Activated naive CD8-positive, alpha-beta T cell treated with anti-CD3 and anti-CD28 coated beads, Interleukin-2, amount 50 U/mL, for 16 hours (primary cell): ENCODE data around the gene RBM4.

Experiments
- DNase-seq: peaks from one replicate; pipeline ENCODE4 v3.0.0-alpha.2; 2020; ENCODE audit warnings: low read depth, low spot score

Gene RBM4

DNA sequence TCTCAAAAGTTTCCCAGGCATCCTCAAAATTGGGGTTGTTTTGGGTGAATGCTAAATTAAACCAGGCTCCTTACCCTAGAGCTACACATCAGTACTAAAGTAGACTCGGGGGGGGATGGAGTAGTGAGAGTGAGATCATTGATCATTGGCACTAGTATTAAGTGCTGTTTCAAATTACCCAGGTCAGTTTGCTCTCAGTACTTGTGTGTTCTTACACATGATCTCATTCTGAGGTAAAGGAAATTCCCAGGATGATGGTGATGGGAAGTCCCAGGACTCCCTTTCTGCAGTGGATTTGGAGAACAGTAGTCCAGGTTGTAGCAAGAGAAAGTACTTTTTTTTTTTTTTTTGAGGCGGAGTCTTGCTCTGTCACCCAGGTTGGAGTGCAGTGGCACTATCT, 12.5 kb downstream of the RBM4 start:
- no peak for DNase-seq

DNA sequence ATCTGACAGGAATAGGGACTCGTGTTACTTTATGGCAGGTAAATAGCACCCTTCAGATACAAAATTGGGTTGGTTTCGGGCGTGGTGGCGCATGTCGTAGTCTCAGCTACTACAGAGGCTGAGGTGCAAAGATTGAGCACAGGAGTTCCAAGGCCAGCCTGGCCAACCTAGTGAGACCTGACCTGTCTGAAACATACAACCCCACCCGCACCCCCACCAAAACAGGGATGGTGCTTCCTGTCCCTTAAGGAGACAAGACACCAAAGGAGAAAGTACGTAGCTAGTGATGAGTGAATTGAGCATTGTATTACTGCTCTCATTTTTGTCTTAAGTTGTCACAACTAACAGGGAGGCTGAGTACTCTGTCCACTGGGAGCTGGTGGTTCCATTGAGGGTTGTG, 14.1 kb downstream of the RBM4 start:
- no peak for DNase-seq

DNA sequence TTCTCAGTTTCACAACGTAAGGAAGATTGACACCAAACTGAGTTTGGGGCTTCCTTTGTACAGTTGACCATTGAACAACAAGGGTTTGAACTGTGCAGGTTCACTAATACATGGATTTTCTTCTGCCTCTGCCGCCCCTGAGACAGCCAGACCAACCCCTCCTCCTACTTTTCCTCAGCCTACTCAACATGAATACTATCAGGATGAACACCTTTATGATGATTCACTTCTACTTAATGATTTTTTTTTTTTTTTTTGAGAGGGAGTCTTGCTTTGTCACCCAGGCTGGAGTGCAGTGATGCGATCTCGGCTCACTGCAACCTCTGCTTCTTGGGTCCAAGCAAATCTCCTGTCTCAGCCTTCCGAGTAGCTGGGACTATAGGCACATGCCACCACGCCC, 14.6 kb downstream of the RBM4 start:
- DNase-seq: no peak

DNA sequence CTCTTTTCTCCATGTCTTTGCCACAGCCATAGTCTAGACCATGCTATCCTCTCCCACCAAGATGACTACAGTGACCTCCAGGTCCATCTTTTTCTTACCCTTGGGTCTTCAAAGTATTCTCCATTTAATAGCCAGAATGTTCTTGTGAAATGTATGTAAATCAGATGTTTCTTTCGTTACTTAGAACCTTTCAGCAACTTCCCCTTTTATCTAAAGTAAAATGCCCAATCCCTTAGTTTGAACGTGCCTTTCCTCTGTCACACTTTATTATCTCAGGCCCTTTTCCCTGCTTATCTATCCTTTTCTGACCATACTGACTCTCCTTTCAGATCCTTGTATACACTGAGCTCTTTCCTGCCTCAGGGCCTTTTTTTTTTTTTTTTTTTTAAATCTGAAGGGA, 21.3 kb downstream of the RBM4 start:
- no peak for DNase-seq

DNA sequence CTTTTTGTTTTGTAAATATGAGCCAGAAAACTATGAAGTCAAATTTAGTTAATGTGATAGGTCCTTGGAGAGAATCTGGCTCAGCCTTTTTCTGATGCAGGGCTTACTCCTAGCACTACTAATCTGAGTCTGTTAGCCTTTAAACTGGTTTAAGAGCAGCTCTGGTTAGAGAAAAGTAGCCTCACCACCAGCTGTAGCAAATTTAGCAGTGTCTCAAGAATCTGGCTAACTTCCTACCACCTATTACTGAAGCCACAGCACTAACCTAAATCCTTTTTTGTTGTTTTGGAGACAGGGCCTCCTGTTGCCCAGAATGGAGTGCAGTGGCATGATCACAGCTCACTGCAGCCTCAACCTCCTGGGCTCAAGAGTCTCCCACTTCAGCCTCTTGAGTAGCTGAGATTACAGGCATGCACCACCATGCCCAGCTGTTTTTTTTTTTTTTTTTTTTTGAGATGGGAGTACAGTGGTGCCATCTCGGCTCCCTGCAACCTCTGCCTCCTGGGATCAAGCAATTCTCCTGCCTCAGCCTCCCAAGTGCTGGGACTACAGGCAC, 25.3 kb downstream of the RBM4 start:
- DNase-seq: no peak

DNA sequence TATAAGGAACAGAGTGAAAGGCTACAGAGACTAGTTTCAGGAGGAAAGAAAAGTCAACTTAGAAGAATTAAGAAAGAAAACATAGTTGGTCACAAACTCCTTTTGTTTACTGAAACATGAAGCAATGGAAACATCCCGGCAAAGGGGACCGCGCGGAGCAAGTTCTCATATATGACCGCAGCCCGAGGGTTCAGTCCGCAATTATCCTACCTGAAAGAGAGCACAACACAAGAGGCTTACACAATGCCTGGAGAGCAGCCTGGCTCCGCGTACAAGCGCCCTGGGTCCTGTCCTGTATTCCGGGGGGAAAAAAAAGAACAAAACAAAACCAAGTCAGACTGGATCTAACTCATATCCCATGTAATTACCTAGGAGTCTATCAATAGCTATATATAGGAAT, 26.9 kb downstream of the RBM4 start:
- DNase-seq: no peak

DNA sequence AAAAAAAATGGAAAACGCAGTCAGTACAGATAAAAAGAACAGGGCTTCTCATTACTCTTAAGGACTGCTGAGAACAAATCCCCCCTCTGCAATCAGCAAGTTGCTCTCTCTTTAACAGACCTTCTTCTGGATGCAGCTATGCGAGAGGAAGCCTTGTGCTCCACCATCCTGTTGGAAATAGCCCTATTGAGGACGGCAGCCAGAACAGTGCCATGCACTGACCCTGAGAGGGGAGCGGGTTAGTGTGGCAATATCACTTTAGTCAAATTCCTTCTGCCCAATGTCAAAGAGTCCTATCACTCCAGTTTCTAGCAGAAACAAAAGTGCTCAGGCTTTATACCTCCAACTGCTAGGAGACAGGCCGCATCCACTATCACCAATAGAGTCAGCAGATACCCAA, 32.3 kb downstream of the RBM4 start:
- no peak for DNase-seq

DNA sequence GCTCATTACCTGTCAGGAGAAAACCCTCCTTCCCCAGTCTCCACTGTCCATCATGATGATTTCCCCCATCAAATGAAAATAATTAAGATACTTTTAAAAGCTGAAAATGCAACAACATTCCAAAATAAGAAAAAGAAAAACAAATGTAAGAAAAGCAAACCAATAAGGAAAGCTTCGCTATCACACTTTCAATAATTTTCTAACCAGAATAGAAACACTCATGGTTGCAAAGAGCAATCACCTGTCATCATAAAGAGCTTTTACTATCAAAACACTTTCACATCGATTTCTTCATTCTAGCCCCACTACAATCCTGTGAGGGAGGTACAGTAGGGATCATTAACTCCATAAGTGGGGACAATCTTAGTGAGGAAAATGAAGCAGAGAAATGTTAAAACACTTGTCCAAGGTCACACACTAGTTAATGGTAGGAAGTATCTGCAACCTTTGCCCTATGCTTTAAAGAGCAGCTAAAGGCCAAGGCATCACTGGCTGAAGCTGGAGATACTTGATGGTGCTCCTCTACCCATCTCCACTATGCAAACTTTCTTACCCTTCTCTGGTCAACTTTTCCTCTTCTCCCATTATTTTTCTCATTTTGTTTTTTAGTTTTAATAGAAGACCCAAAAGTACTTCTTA, 36.6 kb downstream of the RBM4 start:
- DNase-seq: no peak

DNA sequence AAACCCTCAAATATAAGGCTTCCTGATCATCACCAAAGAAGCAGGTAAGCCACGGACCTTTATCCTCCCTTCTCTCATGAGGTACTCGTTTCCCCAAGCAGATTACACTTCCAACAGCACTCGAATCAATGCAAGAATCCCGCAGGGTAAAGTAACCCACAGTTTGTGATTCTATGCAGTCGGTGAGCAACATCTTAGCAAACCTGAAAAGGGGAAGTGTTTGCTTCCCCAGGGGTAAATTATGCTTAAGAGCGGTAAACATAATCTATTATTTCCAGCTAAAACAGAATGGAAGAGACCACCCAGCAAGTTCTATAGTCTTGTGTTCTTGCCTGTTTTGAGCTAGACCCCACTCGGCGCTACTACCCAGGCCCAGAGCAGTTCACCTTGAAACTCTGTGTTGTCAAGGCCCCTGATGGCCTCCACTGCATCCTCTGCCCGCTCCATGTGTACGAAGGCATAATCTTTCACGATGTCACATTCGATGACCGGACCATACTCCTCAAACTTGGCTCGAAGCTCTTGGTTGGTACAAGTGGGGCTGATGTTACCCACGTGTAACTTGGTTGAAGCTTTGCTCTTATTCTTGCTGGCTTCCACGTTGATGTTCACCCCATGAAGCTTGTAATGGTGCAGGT, 37.9 kb downstream of the RBM4 start:
- DNase-seq: no peak

DNA sequence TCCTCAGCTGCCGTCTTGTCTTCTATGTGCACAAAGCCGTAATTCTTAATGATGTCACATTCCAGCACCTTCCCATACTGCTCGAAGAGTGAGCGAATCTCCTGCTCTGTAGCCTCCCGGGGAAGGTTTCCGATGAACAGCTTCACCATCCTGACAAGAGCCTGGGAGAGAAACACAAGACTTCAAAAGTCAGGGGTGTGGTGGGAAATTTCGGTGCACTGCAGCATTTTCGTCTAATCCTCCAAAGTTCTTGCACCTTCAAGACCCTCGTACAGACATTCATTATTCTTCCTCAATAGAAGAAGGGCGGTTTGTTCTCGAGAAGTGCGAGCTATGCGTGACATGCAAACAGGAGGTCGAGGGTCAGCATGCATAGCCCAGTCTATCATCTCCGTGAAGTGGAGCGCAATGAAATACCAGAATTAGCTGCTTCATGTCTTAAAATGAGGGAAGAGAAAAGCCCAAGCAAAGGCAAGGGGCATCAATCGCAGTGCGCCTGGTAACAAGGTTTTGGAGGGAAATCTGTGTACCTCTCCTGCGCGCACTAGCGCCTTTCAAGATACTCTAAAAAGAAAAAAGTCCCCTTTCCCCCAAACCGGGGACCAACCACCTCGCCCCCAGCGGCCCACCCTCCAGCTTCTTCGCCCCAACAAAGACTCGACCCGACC, 38.6 kb downstream of the RBM4 start:
- no peak for DNase-seq

DNA sequence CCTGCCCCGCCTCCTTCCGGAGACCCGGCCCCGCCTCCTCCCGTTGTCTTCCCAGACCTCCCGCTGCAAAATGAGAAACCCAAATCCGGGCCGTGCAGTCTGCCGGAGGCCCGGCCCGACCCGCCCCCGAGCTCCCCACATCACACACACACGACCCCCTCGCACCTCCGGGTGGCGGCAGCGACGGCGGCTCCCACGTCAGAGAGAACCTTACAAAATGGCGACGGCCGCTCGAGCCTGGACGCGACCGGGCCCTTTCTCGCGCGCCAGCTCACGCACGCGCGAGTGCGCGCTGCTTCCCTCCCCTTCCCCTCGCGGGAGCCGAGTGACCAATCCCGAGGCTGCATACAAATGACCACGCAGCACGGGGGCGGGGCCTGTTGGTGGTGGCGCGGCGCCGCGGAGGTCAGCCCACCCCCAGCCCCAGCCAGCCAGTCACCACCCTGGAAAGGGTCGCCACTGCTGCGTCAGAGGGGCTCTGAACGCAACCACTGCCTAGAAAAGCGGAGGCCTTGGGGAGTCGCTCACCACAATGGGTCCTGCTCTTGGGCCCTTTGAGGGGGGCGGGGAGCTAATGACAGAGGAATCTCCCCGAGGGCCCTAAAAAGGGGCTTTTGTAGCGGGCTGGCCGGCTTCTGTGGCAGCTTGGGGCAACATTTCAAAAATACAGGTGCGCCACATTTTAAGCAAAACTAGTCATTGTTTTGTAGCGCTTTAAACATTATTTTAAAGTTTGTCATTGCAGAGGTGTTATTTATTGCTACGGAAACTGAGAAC, 39.3 kb downstream of the RBM4 start, which contains the start of gene RBM4B:
TSS of gene RBM4B (minus strand) at position 289 of the 777 bp plus-strand sequence. CDS start 808 bp downstream, outside the sequence.
- peak; percentile 91 for DNase-seq

DNA sequence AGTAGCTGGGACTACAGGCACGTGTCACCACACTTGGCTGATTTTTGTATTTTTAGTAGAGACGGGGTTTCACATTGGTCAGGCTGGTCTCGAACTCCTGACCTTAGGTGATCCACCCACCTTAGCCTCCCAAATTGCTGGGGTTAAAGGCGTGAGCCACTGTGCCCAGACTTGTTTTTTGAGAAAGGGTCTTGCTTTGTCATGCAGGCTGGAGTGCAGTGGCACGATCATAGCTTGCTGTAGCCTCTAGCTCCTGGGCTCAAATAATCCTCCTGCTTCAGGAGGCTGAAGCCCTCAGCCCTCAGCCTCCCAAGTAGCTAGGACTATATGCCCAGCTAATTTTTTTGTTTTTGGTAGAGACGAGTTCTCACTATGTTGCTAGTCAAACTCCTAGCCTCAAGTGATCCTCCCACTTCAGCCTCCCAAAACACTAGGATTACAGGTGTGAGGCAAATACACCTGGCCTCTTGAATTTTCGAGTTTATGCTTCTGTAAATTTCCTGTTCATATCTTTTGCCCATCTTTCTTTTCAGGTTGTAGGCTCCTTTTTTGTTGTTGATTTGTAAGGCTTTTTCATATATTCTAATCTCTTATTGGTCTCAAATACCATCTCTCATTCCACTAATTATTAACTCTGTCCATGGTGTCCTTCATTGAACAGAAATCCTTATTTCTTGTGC, 42.6 kb downstream of the RBM4 start:
- no peak for DNase-seq

DNA sequence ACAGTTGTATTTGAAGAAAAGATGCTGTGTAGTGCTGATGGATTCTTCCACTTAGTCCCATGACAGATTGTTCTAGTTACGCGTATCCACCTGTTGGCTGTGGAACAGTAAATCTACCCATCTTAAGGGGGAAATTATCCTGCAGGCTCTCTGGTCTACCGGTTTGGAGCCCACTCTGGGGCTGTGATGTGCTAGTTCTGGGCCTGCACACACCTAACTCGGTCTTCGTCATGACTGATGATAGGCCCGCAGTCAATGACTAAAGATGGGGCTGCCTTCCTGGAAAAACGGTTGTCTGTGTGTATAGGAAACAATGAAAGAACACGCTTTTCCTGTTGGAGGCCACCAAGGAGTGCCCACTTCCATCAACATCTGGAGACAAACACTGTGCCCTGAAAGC, 45.4 kb downstream of the RBM4 start:
- no peak for DNase-seq

DNA sequence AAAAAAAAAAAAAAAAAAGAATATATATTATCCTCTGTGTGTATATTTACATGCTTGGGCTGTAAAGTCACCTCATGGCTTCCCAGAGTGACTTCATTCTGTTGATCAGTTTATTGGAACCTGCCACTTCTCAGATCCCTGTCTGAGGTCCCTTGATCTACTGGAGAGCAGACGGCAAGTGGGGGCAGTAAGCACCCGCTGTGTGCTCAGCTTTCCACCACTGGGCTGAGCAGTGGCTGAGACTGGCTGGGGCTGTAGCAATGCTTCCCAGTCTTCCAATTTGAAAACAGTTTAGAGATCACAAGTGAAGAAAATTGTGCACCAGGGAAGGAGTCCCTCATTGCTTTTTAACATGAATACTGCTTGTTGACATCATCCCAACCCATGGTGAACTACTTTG, 46.1 kb downstream of the RBM4 start:
- DNase-seq: no peak

DNA sequence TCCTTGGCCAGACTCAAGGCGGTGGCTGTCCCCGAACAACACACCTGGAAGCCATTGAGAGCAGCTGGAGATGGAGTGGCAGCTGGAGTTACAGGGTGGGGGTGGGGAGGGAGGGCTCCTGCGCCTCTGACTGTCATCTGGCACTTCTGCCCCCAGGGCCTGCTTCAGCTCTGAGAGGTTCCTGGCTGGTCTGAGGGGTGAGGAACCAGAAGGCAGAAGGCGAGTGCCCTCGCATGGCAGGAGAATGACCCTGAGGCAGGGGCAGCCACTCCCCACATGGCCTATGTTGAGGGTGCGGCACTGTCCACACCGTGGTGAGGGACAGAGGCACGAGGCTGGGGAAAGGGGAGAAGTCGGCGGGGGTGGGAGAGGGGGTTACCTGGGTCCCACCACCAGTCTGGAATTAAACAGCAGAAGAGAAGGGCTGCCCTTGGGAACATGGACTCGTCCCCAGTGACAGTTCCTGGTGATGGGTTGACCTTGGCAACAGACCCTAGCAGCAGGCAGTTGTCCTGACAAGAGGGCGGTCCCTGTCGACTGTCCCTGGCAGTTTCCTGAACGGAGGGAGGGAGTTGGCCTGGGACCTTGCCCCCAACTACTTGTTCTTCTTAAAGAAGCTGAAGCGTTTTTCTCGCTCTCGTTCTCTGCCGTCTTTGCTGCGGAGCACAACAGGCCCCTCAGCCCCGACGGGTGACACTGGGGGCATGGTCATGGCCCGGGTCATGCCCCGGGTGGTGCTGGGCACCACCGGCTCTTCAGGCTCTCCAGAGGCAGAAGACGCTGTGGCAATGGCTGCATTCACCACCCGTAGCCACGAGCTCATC, 47.0 kb downstream of the RBM4 start:
- no peak for DNase-seq

DNA sequence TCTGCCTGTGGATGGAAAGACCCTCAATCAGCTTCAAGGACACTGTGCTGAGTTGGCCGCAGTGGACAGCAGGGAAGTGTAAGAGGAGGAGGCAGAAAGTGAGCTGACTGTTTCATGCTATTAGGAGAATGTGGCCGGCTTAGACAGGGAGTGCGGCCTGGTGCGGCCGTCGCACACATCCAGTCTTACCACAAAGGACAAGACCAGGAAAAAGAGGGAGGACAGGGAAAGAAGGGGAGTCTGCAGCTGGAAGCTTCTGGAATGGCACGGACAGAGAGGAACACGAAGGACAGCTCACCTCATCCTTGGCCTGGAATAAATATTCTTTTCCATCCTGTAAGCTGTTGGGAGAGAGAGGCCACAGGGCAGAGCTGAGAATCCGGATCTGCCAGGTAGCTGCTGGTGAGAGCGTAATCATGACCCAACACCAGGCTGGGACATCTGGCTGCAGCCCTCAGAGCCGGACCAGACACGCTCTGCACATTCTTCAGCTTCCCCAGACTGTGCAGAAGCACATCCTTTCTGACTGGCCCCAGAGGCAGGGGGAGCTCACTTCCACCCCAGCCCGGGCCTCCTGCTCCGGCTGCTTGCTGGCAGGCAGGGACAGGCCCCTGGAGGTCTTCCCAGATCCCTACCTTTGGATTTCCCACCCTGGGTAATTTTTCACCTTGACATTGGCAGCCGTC, 47.7 kb downstream of the RBM4 start:
- DNase-seq: no peak

DNA sequence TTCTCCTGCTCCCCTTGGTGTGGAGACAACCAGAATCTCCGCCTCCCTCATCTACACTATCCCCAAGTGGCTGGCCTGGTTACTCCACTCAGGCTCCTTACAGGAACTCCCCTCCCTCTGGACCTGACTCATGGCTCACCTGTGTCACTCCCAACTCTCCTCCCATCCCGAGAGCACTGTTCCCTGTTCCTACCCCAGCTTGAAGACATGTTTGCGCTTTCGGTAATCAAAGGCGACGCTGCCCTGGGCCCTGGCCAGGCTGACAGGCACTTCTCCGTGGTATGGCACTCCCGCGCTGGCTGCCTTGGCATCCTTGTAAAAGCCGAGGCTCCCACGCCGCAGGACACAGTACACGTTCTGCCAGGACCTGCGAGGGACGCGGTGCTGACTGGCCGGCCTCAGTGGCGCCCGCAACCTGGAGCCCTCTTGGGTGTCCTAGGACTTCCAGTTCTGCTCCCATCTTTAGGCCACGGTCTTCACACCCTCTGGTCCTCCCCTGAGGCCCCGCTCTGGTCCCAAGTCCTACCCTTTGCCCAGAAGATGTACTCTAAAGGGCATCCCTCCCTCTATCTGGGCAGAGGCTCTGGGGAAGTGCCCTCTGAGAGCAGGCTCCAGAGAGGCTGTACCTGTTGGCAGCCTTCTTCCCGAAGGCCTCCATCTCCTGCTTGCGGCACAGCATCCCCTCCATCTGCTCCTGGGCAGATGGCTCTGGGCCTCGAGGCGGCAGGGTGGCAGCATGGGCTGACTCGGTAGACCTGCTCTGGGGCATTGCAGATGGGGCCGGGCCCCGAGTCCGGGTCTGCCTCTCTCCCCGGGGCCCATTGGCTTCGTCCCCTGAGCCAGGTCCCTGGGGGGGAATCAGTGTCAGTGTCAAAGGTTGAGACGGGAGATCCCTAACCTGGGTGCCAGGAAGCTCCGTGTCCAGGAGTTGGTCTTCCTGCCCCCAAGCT, 48.6 kb downstream of the RBM4 start:
- DNase-seq: no peak

DNA sequence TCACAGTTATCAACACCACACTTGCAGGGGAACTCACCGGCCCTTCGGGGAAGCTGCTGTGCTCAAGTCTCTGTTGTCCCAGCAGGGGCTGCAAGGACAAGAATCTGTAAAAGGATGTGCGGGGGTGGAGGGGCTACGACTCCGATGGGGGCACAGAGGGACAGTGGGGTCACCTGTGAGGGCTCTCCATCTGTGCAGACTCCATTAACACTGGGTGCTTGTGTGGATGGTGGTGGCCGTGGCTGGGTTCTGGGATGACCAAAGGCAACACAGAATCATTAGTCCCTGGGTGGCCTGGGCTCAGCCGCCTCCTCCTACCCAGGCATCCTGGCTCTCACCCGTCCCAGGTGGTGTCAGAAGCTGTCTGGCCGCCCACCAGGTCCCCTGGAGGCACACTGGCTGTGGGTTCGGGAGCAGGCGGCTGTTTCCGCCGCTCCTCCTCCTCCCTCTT, 49.4 kb downstream of the RBM4 start:
- DNase-seq: no peak
